ENCODE results near the gene NFKBIE.

Gene NFKBIE

GRCh38 chr6:44300292-44300823 is 35.0 kb upstream of the NFKBIE start:
- no peaks in the 10 kb centered on the region for H3K27me3 ChIP-seq (ENCODE audit: low read depth, low read length)
- H3K4me3 ChIP-seq (ENCODE audit: low read length): no peak overlapping the region
- H3K9me3 ChIP-seq (ENCODE audit: insufficient read depth, low read length): no peaks in the 10 kb centered on the region
- no peaks in the 10 kb centered on the region for H3K4me1 ChIP-seq (ENCODE audit: low read length)
- TF ChIP-seq EZH2phosphoT487 (IDR thresholded peaks at IDR 0.05; ENCODE audit: low read depth) (no peak), CTCF (IDR thresholded peaks at IDR 0.05; ENCODE audit: low read depth, low read length) (no peak)
- H3K9ac ChIP-seq (ENCODE audit: low read length): no peak overlapping the region
- H2AFZ ChIP-seq (ENCODE audit: low read depth, low read length): no peak overlapping the region
- peaks cover 3% of the 10 kb centered on the region; the same call in 1 of the 2 replicates for H4K20me1 ChIP-seq (ENCODE audit: insufficient read depth, low read length)
- H3K36me3 ChIP-seq (replicated peaks; ENCODE audit: low read depth, low read length): peaks cover 52% of the 10 kb centered on the region
- no peaks in the 10 kb centered on the region for H3K79me2 ChIP-seq (ENCODE audit: low read length)
- H3K4me2 ChIP-seq (ENCODE audit: low read length): no peak overlapping the region
- no peak overlapping the region for H3K27ac ChIP-seq (ENCODE audit: low read length)

DNA sequence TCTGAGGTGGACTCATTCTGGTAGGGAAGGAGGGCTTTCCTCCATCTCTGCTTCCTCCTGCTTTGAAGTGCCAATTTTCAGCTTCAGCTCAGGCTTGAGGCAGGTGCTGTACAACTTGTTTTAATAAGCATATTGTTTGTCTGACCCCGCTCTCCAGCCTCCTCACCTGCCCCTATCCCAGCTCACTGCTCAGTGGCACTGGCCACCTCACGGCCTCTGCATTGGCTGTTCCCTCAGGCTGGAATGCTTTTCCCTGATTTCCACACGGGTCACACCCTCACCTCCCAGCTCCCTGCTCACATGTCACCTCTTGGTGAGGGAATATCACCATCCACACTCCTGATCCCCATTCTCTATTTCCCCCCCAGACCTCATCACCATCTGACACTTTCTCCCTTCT is 33.5 kb upstream of the NFKBIE start:
- no peaks in the 10 kb centered on the region for H3K27me3 ChIP-seq (ENCODE audit: low read depth, low read length)
- H3K4me1 ChIP-seq (ENCODE audit: low read length): no peaks in the 10 kb centered on the region
- no peaks in the 10 kb centered on the region for H4K20me1 ChIP-seq (ENCODE audit: insufficient read depth, low read length)
- H3K9me3 ChIP-seq (ENCODE audit: insufficient read depth, low read length): no peaks in the 10 kb centered on the region
- peaks cover 38% of the 10 kb centered on the region for H3K36me3 ChIP-seq (replicated peaks; ENCODE audit: low read depth, low read length)
- H2AFZ ChIP-seq (ENCODE audit: low read depth, low read length): no peak overlapping the region
- TF ChIP-seq EZH2phosphoT487 (IDR thresholded peaks at IDR 0.05; ENCODE audit: low read depth) (no peak), CTCF (IDR thresholded peaks at IDR 0.05; ENCODE audit: low read depth, low read length) (no peak)
- no peak overlapping the region for H3K4me3 ChIP-seq (ENCODE audit: low read length)
- no peak overlapping the region for H3K9ac ChIP-seq (ENCODE audit: low read length)
- no peaks in the 10 kb centered on the region for H3K79me2 ChIP-seq (ENCODE audit: low read length)
- no peak overlapping the region for H3K27ac ChIP-seq (ENCODE audit: low read length)
- no peak overlapping the region for H3K4me2 ChIP-seq (ENCODE audit: low read length)

DNA sequence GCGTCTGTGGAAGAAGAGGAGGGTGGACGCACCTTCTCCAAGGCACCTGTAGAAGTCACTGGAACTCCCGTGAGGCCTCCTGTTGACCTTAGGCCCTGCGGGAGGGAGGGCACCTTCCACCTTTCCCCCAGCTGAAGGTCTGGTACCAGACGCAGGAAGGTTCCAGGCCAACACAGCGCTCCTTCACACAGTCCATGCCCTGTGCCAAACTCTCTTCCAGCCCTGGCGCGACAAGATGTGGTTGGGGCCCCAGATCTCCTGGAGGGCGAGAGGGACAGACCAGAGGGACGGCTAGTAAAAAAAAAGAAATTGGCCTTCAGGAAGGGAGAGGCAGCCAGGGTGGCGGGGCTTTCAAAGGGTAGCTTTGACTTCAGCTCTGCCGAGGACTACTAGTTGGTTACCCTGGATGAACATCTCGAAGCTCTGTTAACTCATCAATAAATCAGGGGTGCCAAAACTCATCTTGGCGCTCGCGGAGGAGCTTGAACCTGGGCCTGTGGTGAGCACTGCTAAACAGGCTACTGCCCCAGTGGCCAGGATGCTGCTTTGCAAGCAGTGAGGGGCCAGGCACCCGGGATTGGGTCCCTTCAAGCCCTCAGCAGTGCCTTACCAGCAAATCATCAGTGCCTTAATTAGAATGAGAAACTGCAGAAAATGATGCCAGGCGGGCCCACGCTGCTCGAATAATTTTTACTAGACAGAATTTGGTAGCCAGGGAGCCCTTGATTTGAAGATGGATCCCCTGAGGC is 32.9 kb upstream of the NFKBIE start:
- no peak overlapping the region for H3K27ac ChIP-seq (ENCODE audit: low read length)
- H4K20me1 ChIP-seq (ENCODE audit: insufficient read depth, low read length): no peaks in the 10 kb centered on the region
- H3K4me3 ChIP-seq (ENCODE audit: low read length): no peak overlapping the region

More for the DNA sequence above, 32.9 kb upstream of the NFKBIE start:
- Histone ChIP-seq H3K36me3 (replicated peaks; ENCODE audit: low read depth, low read length) (peaks cover 32% of the 10 kb centered on the region), H3K4me1 (ENCODE audit: low read length) (no peaks in the 10 kb centered on the region), H3K79me2 (ENCODE audit: low read length) (no peaks in the 10 kb centered on the region), H3K9ac (ENCODE audit: low read length) (no peak overlapping the region), H2AFZ (ENCODE audit: low read depth, low read length) (no peak overlapping the region), H3K4me2 (ENCODE audit: low read length) (no peak overlapping the region), H3K9me3 (ENCODE audit: insufficient read depth, low read length) (no peaks in the 10 kb centered on the region), H3K27me3 (ENCODE audit: low read depth, low read length) (no peaks in the 10 kb centered on the region)
- TF ChIP-seq CTCF (IDR thresholded peaks at IDR 0.05; ENCODE audit: low read depth, low read length): no peak
- TF ChIP-seq EZH2phosphoT487 (IDR thresholded peaks at IDR 0.05; ENCODE audit: low read depth): no peak
